Mesenchymal stem cell (in vitro differentiated cells and primary cell): ENCODE measurements around the gene ADAMTS18.
"Not testable (repeated sequence)": the region's sequence is repeated elsewhere in the genome, so short reads cannot be mapped to it uniquely, and the experiment has no call there.

Experiments used
- DNase-seq: peaks from one replicate; pipeline ENCODE4 v3.0.0-alpha.2; 2013
- H2AFZ ChIP-seq: one replicate; pipeline ENCODE4 v1.6.1; 2013; ENCODE audit warnings: low read depth, mild to moderate bottlenecking, control low read depth, inconsistent platforms, low read length, moderate library complexity
- H2AK5ac ChIP-seq: 2 replicates; pipeline ENCODE4 v1.6.1; 2013; ENCODE audit warnings: low read length, moderate library complexity, mild to moderate bottlenecking, inconsistent platforms; ENCODE audit not compliant: severe bottlenecking
- H2BK120ac ChIP-seq: one replicate; pipeline ENCODE4 v1.6.1; 2013; ENCODE audit warnings: low read depth, mild to moderate bottlenecking, inconsistent platforms, low read length, moderate library complexity
- H2BK12ac ChIP-seq, 2 experiments: one replicate each; pipeline ENCODE4 v1.6.1; 2013; ENCODE audit warnings: inconsistent platforms in 2 of 2, low read length in 2 of 2, mild to moderate bottlenecking in 2 of 2, moderate library complexity in 2 of 2, control low read depth in 1 of 2
- H2BK15ac ChIP-seq: one replicate; pipeline ENCODE4 v1.6.1; 2013; ENCODE audit warnings: mild to moderate bottlenecking, low read depth, inconsistent platforms; ENCODE audit not compliant: poor library complexity, severe bottlenecking
- H2BK5ac ChIP-seq: 2 replicates; pipeline ENCODE4 v1.6.1; 2013; ENCODE audit warnings: low read depth, mild to moderate bottlenecking, low read length, control low read depth, inconsistent platforms; ENCODE audit not compliant: poor library complexity, severe bottlenecking
- H3K14ac ChIP-seq, 2 experiments: one replicate each; pipeline ENCODE4 v1.6.1; 2013; ENCODE audit warnings: inconsistent platforms in 2 of 2, low read length in 2 of 2, control low read depth in 1 of 2, mild to moderate bottlenecking in 1 of 2, moderate library complexity in 1 of 2
- H3K18ac ChIP-seq, 2 experiments: one replicate each; pipeline ENCODE4 v1.6.1; 2013; ENCODE audit warnings: inconsistent platforms in 2 of 2, low read length in 2 of 2, control low read depth in 1 of 2, low read depth in 1 of 2, mild to moderate bottlenecking in 1 of 2
- H3K23ac ChIP-seq, 2 experiments: one replicate each; pipeline ENCODE4 v1.6.1; 2013; ENCODE audit warnings: inconsistent platforms in 2 of 2, low read length in 2 of 2, mild to moderate bottlenecking in 2 of 2, moderate library complexity in 2 of 2, control low read depth in 1 of 2
- H3K27ac ChIP-seq: 2 replicates; pipeline ENCODE4 v1.5.1; 2013; ENCODE audit warnings: mild to moderate bottlenecking, moderate library complexity, low read length, control low read depth, inconsistent platforms; ENCODE audit not compliant: poor library complexity, severe bottlenecking
- H3K27me3 ChIP-seq, 2 experiments: 2 replicates each; pipeline versions ENCODE4 v1.6.1 to v1.7.0; 2013; ENCODE audit warnings: low read length in 2 of 2, mild to moderate bottlenecking in 2 of 2, moderate library complexity in 2 of 2, control low read depth in 1 of 2, inconsistent platforms in 1 of 2; ENCODE audit not compliant: control insufficient read depth in 1 of 2, insufficient read depth in 1 of 2
- H3K36me3 ChIP-seq, 2 experiments: 2 replicates each; pipeline versions ENCODE4 v1.6.1 to v1.7.0; 2013; ENCODE audit warnings: low read length in 2 of 2, control low read depth in 1 of 2, inconsistent platforms in 1 of 2, low read depth in 1 of 2, mild to moderate bottlenecking in 1 of 2; ENCODE audit not compliant: insufficient read depth in 2 of 2, control insufficient read depth in 1 of 2
- H3K4ac ChIP-seq, 2 experiments: one replicate each; pipeline ENCODE4 v1.6.1; 2013; ENCODE audit warnings: inconsistent platforms in 2 of 2, low read length in 2 of 2, mild to moderate bottlenecking in 2 of 2, moderate library complexity in 2 of 2, control low read depth in 1 of 2, low read depth in 1 of 2
- H3K4me1 ChIP-seq: 2 replicates; pipeline ENCODE4 v1.6.1; 2013; ENCODE audit warnings: low read depth, low read length, control low read depth; ENCODE audit not compliant: control insufficient read depth, insufficient read depth
- H3K4me2 ChIP-seq: 2 replicates; pipeline ENCODE4 v1.6.1; 2013; ENCODE audit warnings: low read length, mild to moderate bottlenecking, inconsistent platforms; ENCODE audit not compliant: poor library complexity, severe bottlenecking
- H3K4me3 ChIP-seq, 2 experiments: 2 replicates each; pipeline versions ENCODE4 v1.5.1 to v1.7.0; 2013; ENCODE audit warnings: low read length in 2 of 2, mild to moderate bottlenecking in 2 of 2, control low read depth in 1 of 2, low read depth in 1 of 2; ENCODE audit not compliant: insufficient read depth in 1 of 2
- H3K79me1 ChIP-seq: replicated peaks from 2 replicates; pipeline ENCODE4 v1.6.1; 2013; ENCODE audit warnings: mild to moderate bottlenecking, control low read depth, low read length, inconsistent platforms; ENCODE audit not compliant: poor library complexity, severe bottlenecking
- H3K9ac ChIP-seq: 2 replicates; pipeline ENCODE4 v1.7.0; 2013; ENCODE audit warnings: mild to moderate bottlenecking, low read length, moderate library complexity
- H3K9me3 ChIP-seq: 2 replicates; pipeline ENCODE4 v1.7.0; 2013; ENCODE audit warnings: mild to moderate bottlenecking, low read length; ENCODE audit not compliant: control insufficient read depth
- H4K8ac ChIP-seq: one replicate; pipeline ENCODE4 v1.6.1; 2013; ENCODE audit warnings: inconsistent platforms, mild to moderate bottlenecking, low read length, moderate library complexity
- H4K91ac ChIP-seq: one replicate; pipeline ENCODE4 v1.6.1; 2013; ENCODE audit warnings: mild to moderate bottlenecking, low read length, inconsistent platforms
- WGBS: methylation state at CpG from one replicate; pipeline ENCODE4 v1.1.7; 2013; ENCODE audit warnings: mixed read lengths; 5-methylcytosine and 5-hydroxymethylcytosine counted together

The ADAMTS18 gene

DNA sequence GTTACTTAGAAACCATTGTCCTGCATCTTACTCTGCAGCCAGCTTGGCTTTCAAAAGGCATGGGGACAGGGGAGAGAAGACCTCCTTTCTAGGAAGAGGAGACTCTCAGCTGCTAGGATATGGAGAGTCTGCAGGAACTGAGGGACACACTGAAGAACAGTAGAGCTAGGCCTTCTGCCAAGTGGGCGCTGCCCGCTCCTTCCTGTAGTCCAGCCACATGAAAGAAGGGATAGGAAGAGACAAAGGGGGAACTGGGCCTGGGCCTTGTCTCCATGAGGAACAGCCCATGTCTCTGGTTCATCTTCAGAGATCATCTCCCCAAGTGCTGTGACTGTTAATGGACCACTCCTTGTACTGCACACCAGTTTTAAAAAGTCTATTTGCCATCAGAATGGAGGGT, 157.3 kb downstream of the ADAMTS18 start:
- no peak overlapping the region for H4K91ac ChIP-seq
- H3K4ac ChIP-seq, result no peak overlapping the region
- no peak overlapping the region for H3K4me3 ChIP-seq
- H3K4me1 ChIP-seq, result no peaks in the 10 kb centered on the region
- H3K9ac ChIP-seq, result no peak overlapping the region
- H4K8ac ChIP-seq, result no peak overlapping the region
- H2BK12ac ChIP-seq, result no peak overlapping the region
- no peak overlapping the region for H2AFZ ChIP-seq
- H2BK120ac ChIP-seq, result no peak overlapping the region
- no peaks in the 10 kb centered on the region for H3K36me3 ChIP-seq
- no peak overlapping the region for H3K18ac ChIP-seq
- no peaks in the 10 kb centered on the region for H3K9me3 ChIP-seq
- no peak overlapping the region for H3K4me2 ChIP-seq
- H3K79me1 ChIP-seq, result no peaks in the 10 kb centered on the region
- H3K14ac ChIP-seq, result no peak overlapping the region
- 97% methylated on average over 2 of the region's 2 CpGs for WGBS
- H2BK15ac ChIP-seq, result no peak overlapping the region
- H2AK5ac ChIP-seq, result no peak overlapping the region
- H3K27ac ChIP-seq, result no peak overlapping the region
- H3K27me3 ChIP-seq, result no peaks in the 10 kb centered on the region
- DNase-seq, result no peak
- H2BK5ac ChIP-seq, result no peak overlapping the region
- H3K23ac ChIP-seq, result no peak overlapping the region

DNA sequence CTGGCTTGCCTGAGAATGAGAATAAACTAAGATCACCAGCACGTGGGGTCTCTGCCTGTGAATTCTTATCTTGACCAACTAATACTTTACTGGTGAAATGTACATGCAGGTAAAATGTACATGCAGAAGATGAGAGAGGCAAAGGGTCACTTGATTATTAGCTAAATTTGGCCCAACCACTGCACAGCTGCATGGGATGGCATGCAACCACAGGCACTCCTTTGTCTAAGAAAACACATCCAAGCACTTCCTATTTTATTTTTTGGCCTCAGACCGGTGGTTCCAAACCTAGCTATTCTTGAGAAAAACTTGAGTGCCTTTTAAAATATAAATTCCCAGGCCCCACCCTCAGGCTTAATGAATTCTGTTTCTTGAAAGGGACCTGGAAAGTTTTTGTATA, 157.7 kb downstream of the ADAMTS18 start:
- H4K8ac ChIP-seq, result no peak overlapping the region
- no peak overlapping the region for H3K9ac ChIP-seq
- H2AK5ac ChIP-seq, result no peak overlapping the region
- H2AFZ ChIP-seq, result no peak overlapping the region
- no peak overlapping the region for H3K4me3 ChIP-seq
- no peaks in the 10 kb centered on the region for H3K79me1 ChIP-seq
- H2BK12ac ChIP-seq, result no peak overlapping the region
- no peak overlapping the region for H4K91ac ChIP-seq
- H2BK120ac ChIP-seq, result no peak overlapping the region
- H3K14ac ChIP-seq, result no peak overlapping the region
- H3K23ac ChIP-seq, result no peak overlapping the region
- no peaks in the 10 kb centered on the region for H3K4me1 ChIP-seq
- H3K27me3 ChIP-seq, result no peaks in the 10 kb centered on the region
- no peaks in the 10 kb centered on the region for H3K36me3 ChIP-seq
- no peak overlapping the region for H2BK15ac ChIP-seq
- no peak overlapping the region for H3K27ac ChIP-seq
- no peak overlapping the region for H3K4ac ChIP-seq
- WGBS, result 86% methylated on average over 1 of the region's 2 CpGs
- no peak overlapping the region for H2BK5ac ChIP-seq
- H3K18ac ChIP-seq, result no peak overlapping the region
- H3K9me3 ChIP-seq, result no peaks in the 10 kb centered on the region
- H3K4me2 ChIP-seq, result no peak overlapping the region
- DNase-seq, result no peak

DNA sequence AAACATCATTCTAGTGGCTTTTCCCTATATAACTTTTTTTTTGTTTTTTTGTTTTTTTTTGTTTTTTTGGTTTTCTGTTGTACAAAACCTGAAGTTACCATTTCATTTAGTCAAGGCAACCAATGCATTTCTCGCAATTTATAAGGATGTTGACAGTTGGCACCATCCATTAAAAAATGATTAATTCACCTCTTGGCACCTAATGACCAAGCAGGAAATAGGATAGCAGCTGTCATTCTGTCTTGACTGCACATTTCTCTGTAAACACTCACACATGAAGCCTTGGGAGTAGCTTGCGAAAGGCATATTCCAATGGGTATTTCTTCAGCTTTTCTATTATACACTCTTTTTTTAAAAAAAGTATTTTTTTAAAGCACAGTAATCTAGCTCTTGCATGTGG, 158.2 kb downstream of the ADAMTS18 start:
- Histone ChIP-seq H3K4ac (no peak overlapping the region), H3K27me3 (no peaks in the 10 kb centered on the region), H3K18ac (no peak overlapping the region), H3K4me3 (no peak overlapping the region), H3K36me3 (no peaks in the 10 kb centered on the region), H2BK12ac (no peak overlapping the region), H3K23ac (no peak overlapping the region), H3K9ac (no peak overlapping the region), H2AFZ (no peak overlapping the region), H4K8ac (no peak overlapping the region), H2BK120ac (no peak overlapping the region), H2AK5ac (no peak overlapping the region), H2BK15ac (no peak overlapping the region), H3K27ac (no peak overlapping the region), H2BK5ac (no peak overlapping the region), H3K9me3 (no peaks in the 10 kb centered on the region), H3K4me2 (no peak overlapping the region), H3K14ac (no peak overlapping the region), H3K79me1 (no peaks in the 10 kb centered on the region), H3K4me1 (no peaks in the 10 kb centered on the region), H4K91ac (no peak overlapping the region)
- 89% methylated on average over 1 of the region's 2 CpGs for WGBS
- DNase-seq, result no peak

DNA sequence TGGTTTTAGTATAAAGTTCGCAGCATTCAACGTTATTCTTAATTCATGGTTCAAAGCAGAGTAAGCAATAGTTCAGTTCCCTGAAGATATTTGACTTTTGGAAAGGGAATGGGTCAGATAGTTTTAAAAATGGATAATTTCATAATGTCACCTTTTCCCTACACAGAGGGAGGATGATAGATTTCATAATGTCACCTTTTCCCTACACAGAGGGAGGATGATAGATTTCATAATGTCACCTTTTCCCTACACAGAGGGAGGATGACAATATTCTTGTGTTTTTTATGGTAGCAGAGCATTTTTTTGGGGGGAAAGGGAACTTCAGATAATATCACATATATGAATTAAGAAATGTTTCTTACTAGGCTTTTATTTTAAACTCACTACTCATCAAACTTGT, 159.5 kb downstream of the ADAMTS18 start:
- not testable (repeated sequence) for H3K9me3 ChIP-seq, H2BK15ac ChIP-seq, H3K23ac ChIP-seq

More for the DNA sequence above, 159.5 kb downstream of the ADAMTS18 start:
- H3K4me2 ChIP-seq, H3K9ac ChIP-seq, H3K4ac ChIP-seq, H3K4me3 ChIP-seq, H2AK5ac ChIP-seq, H3K27me3 ChIP-seq, H3K79me1 ChIP-seq, H2BK5ac ChIP-seq, H3K4me1 ChIP-seq, H2BK120ac ChIP-seq, H2AFZ ChIP-seq, H4K8ac ChIP-seq, H3K27ac ChIP-seq, H3K36me3 ChIP-seq, DNase-seq, H3K18ac ChIP-seq, H4K91ac ChIP-seq, H2BK12ac ChIP-seq, H3K14ac ChIP-seq: not testable (repeated sequence)
- no CpG with 5 or more reads among the region's 2 CpGs for WGBS
